DLD1 (cell line): ENCODE measurements around the gene RIMS4.

Experiments used
- in situ Hi-C: cut with HindIII; loops from 2 replicates; pipeline ENCODE4 v1.10.0; 2017; ENCODE audit warnings: low sequenced_read_pairs

Gene RIMS4

DNA sequence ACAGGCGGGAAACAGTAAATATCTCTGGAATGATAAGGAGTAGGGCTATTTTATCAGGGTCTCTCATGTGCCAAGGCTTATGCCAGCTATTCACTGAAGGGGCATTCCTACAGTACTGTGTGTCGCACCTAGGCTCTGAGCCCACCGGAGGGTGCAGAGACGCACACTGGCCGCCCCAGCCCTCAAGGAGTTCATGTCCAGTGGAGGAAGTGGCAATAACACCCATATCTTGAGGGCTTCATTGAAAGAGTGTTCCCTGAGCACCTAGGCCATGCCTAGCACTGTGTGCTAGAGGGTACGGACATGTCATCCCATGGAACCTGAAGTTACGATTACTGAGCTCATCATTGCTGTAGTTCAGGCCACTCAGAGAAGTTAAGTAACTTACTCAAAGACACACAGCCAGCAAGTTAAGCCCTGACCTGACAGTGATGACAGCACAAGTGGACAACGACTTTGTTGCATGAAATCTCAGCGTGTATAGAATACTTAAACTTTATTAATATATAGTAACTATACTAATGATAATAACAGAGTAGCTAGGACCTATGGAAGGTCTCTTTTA is 86.5 kb downstream of the RIMS4 start:
- in situ Hi-C loops, result no loop called here

DNA sequence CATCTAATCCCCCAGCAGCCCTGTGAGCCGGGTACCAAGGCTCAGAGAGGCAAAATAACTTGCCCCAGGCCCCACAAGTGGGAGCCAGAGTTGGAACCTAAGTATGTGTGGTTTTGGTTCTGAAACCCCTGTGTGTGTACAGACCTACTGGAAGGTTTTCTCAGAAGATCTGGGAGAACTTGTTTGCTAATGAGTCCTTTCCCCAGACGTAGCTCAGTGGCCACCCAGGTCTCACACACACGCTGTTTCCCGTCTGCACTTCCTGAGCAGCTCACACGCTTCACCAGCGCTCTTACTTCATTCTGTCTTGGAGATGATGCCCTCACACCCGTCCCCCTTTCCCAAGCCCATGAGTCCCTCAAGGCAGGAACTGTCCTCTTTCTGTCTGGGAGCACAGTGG is 87.0 kb downstream of the RIMS4 start:
- in situ Hi-C loops, result no loop called here

DNA sequence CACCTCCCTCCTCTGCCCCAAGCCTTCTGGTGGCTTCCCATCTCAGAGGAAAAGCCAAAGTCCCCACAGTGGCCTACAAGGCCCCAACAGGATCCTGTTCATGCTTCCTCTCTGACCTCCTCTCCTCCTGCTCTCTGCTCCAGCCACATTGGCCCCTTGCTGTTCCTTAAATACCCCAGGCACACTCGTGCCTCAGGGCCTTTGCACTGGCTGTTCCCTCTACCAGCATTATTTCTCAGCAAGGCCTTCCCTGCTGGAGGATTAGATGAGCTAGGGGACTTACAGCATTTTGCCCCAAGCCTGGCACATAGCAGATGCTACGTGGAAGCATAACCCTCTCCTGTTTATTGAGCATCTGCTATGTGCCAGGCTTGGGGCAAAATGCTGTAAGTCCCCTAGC is 87.4 kb downstream of the RIMS4 start:
- in situ Hi-C loops, result no loop called here

DNA sequence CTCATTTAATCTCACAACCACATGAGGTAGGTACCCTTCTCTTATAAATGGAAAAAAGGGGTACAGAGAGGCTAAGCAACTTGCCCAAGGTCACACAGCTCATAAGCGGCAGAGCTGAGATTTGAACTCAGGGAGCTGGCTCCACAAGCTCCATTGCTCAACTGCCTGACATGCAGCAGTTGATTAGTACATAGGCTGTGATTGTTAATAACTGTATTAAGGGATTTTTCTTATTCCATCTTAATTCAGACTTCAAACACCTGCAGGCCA is 88.6 kb downstream of the RIMS4 start:
- in situ Hi-C loops, result no loop called here

DNA sequence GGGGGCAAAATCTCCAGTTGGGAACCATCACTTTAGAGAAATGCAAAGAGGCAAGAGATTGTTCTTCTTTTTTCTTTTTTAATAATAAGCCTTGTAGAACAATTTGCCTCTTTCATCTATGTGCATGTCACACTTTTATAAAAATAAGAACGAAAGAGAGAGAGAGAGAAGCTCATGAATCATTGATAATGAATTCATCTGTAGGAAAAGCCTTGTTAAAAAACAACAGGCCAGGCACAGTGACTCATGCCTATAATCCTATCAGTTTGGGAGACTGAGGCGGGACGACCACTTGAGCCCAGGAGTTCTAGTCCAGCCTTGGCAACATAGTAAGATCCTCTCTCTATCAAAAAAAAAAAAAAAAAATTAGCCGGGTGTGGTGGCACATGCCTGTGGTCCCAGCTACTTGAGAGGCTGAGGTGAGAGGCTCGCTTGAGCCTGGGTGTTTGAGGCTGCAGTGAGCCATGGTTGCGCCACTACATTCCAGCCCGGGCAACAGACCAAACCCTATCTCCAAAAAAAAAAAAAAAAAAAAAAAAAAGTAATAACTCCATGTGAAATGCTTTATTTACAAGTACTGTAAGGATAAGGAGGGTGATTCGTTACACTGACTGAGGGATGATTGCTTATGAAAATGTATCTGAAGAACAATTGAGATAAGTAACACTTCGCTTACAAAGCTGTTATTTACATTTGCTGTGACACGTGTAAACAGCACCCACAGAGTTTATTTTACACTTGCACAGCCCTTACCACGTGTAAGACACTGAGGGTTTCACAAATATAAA is 89.2 kb downstream of the RIMS4 start:
- in situ Hi-C loops, result no loop called here

DNA sequence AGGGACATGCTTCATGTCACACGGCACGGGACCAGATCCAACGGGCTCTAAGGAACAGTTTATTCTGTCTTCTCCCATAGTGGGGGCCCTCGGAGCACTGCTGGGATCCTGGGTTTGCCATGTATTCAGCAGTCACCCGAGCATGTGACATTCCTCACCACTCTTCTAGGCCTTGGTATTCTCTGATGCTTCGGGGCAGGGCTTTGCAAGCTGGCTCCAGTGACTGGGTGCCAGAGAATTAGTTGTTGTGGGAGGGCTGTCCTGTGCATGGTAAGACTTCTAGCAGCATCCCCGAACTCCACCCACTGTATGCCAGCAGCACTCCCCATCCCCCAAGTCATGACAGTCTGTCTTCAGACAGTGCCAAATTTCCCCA is 89.7 kb downstream of the RIMS4 start:
- in situ Hi-C loops, result no loop called here

DNA sequence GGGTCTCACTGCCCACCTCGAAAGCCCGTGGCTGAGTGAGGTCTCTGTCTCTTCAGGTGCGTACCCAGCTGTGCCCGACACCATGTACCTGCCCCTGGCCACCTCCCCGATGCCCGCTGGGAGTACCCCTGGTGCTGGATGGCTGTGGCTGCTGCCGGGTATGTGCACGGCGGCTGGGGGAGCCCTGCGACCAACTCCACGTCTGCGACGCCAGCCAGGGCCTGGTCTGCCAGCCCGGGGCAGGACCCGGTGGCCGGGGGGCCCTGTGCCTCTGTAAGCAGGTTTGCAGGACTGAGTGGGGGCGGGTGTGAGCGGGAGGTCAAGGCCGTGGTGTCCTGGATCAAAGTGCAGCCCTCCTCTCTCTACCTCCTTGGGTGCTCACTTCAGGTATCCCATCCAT is 90.5 kb downstream of the RIMS4 start:
- in situ Hi-C loops, result no loop called here

DNA sequence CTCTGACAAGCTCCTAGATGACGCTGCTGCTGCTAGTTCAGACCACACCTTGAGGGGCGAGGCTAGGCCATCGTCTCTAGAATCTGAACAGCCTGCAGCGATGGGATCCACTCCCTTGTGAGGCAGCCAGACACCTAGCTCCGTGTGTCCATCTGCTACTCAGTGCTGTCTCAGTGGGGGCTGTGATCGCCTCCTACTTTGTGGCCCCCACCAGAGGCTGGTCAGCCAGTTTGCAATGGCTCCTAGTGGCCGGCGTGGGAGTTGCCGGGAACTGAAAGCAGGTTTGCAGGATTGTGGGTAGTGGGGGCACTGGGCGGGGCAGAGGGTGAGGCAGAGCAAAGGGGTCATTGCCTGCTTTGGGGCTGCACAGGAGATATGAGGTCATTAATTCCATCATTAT is 92.4 kb downstream of the RIMS4 start:
- in situ Hi-C loops, result no loop called here

DNA sequence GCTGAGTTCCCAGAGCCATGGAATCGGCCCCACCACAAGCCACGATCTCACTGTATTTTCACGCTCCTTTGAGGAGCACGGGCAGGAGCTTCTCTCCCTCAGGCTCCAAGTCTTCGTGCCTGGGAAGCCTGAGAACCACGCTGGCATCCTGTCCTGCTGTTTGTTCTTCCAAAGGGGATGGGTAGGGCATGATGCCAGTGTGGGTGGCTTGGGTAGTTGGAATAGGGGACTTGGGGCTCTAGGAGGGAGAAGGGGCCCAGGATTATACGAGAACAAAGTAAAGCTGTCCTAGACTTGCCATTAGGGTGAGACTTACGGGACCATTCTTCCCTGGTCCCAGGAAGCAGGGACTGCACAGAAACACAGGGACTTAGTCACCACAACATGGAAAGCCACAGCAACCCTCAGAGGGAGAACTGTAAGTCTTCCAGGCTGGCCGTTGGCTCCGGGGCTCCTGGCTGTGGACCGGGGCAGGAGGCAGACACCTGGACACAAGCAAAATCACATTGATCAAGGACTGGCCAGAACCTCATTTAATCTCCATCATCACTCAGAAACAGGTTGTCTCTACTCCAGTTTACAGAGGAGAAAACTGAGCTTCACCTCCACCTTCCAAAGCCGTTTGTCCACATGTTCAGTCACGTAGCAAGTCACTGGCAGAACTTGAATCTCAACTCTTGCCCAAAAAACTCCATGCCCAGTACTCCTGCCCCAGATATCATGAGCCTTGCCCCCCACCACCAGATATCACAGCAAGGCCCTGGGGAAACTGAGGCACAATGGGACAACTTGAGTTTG is 93.8 kb downstream of the RIMS4 start:
- in situ Hi-C loops, result no loop called here

DNA sequence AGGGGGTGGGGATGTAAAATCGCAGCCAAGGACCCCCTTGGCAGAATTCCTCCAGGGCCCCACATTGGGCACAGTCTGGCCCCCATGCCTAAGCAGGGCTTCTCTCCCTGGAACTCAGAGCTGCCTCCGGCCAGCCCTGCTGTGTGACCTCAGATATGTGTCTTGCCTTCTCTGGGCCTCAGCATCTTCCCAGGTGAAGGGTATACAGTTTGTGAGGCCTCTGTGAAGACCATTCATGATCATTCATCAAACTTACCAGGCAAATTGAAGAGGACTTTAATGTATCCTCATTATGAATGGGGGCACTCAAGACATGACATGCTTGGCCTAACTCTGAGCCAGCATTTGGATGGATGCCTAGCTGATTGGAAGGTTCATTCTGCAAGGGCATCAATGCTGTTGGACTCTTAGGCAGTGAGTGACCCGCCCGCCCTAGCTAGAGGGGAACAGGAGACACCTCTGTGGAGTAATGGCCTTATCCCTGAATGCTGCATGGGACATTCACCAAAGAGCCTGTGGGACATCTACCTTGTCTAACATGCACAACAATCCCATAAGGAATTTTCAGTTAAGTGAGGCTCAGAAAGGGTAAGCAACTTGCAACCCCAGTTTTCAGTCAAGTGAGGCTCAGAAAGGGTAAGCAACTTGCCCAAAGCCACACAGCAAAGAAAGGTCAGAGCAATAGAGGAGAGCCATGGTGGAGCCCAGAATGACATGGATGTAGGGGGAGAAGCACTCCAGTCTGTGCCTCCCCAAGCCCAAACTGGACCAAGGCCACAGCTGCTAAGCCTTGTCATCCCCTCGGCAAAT is 94.6 kb downstream of the RIMS4 start:
- in situ Hi-C loops, result no loop called here

DNA sequence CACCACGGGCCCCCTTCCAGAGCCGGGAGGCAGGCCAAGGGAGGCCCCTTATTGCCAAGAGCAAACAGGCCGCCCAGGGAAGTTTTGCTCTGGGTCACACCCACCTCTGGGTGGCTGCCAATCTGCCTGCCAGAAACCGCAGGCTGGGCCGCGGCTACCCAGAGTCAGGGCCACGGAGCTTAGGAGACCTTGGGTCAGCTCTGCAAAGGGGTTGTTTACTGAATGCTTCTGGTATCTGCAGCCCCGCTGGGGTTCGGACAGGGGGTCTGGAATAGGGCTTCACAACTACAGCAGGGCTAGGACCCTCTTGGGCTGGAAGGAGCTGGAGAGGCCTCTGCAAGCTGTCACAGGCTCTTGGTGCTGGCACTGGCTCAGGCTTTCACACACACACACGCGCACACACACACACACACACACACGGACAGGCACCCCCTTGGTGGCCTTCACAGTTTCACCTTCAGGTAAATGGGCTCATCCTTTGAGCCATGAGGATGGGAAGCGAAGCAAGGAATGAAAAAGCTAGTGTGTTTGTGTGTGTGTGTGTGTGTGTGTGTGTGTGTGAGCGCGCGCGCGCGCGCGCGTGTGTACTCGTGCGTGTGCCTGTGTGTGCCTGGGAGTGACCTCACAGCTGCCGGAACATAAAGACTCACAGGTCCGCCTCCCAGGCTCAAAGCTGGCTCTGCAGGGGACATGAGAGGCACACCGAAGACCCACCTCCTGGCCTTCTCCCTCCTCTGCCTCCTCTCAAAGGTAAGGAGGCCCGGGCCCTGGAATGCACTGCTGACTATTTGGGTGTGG is 95.4 kb downstream of the RIMS4 start, which contains the start of gene CCN5:
Gene CCN5 (plus strand): TSS at position 669 of the 798 bp plus-strand sequence. CDS start 22 bp downstream, at position 691.
- in situ Hi-C loops, result no loop called here

DNA sequence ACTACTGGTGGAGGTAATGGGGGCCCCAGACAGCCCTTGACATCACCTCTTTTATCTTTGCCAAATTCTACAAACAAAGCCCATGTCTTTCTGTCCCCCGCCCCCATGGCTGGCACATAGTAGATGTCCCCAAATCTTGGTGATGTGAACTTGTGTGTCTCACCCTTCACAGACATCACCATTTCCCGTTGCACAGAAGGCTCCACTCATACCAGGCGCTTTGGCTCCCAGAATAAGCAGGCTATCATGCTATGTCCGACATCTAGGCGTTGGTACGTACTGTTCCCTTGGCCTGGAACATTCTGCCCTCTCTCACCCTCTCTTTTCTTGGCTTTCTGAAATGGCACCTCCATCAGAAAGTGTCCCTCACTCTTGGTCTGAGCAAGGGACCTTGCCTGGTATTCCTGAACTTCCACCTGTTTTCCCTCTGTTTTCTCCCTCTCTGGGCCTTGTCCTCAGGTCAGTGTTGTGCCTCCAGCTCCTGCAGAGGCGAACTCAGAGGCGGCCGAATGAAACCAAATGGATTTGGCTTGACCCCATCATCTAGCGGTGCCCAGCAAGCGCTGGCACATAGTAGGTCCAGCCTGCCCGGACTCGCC is 96.1 kb downstream of the RIMS4 start:
- in situ Hi-C loops, result no loop called here

DNA sequence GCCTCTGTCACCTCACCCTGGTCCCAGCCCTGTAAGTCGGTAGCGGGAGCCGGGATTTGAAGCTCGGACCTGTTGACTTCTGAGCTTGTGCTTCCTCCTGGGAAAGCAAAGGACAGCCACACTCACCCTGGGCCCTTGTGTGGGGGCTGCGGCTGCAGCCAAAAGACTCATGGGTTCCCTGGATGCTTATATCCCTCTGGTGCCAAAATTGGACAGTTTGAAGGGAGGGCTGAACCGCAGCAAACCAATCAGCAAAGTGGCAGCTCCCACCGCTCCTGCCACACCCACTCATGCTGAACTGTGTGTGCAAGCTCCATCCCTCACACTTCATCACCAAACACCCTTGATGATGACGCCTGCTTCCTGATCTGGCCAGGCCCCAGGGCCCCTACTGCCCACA is 99.1 kb downstream of the RIMS4 start:
- in situ Hi-C loops, result no loop called here

DNA sequence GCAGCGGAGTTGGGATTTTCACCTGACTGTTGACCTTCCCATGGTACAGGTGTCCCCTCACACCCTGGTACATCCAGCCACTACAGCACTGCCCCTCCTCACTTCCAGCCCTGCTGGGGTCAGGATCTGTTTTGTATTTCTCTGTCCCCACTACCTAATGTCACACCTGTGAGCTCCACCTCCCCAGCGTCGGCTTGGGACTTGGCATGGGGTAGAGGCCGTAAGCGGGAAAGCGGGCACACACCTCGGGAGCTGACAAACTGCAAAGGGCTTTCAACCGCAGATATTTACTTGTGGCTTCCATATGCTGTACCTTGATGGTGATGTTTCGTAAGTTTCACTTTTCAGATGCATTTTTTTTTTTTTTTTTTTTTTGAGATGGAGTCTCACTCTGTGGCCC is 100.5 kb downstream of the RIMS4 start:
- in situ Hi-C loops, result no loop called here

DNA sequence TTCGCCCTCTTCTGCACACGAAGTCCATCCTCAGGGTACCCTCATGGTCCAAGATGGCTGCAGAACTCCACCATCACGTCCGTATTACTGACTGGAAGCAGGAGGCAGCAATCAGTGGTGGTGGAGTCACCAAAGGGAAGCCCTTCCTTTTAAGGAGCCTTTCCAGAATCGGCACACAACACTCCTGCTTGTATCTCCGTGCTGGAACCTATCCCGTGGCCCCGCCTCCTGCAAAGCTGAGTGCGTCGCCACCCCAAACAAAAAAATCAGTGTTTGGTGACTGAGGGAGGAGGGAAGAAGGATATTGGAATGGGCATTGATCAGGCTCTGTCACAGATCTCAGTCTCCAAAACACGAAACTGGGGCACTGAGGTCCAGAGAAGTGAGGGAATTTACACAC is 101.0 kb downstream of the RIMS4 start:
- in situ Hi-C loops, result no loop called here

DNA sequence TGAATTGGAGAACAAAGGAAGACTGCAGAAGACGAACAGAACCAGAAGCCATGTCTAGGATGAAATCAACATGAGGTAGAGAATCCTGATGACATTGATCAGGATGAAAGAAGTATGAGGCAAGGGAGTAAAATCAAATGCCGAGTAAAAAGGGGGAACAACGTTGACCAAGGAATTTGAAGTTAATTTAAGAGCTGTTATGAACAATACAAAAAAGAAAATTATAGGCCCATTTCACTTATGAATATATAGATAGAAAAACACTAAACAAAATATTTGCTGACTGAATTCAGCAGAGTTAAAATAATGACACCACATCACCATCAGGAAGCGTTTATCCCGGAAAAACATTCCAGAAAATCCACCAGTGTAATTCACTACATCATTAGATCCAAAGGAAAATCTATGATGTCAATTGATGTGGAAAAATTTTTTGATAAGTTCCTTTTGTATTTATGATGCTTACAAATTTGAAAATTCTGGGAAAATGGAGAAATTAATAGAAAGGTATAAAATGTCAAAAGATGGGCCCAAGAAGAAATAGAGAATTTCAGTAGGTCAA is 103.2 kb downstream of the RIMS4 start:
- in situ Hi-C loops, result no loop called here

DNA sequence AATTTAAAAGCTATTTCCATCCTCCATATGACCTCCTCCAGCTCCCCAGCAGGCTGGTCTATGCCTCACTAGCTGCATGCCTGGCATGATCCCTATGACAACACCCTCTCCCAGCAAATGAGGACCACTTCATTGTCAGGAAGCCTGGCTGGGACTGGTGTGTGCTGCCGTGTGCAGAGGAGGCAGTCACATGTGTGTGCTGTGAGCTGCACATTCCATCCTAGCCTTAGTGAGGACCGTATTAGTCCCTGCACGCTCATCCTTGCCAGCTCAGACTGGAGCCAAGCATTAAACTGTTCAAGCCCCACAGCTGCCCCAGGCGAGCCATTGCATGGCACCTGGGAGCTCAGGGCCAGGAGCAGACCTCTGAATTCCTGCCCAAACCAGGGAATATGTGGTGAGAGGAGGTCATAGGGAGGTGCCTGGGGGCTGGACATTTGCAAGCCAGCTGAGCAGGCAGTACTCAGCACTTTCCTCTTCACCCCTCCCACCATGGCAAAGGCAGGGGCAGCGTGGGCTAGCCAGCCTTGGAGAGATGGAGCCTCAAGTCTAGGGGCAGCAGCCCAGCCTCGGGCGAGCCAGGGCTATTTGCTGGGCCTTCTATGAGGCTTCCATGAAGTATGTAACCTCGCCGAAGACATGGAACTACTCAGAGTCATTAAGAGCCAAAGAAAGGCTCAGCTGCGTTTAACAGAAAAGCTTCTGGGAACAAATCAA is 103.9 kb downstream of the RIMS4 start:
- in situ Hi-C loops, result no loop called here

DNA sequence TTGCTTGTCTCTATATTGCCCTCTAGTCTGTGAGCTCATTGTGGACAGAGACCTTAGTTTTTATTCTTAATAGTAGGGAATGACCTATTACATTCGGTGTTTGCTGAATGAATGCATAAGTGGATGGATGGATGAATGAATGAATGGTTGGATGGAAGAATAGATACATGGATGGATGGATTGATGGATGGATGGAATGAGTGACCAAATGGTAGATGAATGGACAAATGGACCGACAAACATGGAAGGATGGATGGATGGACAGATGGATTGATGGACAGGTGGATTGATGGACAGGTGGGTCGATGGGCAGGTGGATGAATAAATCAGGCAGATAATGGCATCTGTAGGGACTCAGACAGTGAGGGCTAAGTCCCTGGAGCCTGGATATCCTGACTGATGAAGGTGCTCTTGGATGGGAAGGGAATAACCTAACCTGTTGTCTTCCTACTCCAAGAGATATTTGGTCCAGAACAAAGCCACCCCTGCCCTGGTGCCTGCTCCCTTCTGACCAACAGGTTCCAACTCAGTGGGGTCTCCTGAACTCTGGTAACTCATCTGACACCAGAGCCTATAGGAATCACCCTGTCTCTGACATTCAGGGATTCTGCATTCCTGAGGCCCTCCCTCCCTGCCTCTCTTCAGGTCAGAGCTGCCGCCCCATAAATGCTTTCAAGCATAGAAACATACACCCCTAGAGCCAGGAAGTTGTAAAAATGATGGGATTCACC is 104.8 kb downstream of the RIMS4 start:
- in situ Hi-C loops, result no loop called here

DNA sequence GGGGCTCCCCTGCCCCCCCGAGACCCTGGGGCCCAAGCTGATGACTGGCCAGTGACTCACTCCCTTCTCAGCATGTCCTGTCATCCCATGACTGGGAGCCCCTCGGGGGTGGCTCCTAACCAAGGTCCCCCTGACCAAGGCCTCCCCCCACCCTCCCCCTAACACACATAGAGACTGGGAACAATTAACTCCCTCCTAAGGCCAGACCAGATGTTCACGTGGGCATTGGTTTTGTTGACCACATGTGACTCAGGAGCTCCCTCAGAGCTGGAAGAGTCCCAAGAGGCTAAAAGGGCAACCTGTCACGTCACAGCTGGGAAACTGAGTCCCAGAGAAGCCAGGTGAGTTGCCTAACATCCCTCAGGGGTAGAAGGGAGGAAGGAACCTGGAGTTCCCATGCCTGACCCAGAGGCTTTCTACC is 105.8 kb downstream of the RIMS4 start:
- in situ Hi-C loops, result no loop called here
